Measurements from ENCODE around the gene SAMD7.

SAMD7 gene

DNA sequence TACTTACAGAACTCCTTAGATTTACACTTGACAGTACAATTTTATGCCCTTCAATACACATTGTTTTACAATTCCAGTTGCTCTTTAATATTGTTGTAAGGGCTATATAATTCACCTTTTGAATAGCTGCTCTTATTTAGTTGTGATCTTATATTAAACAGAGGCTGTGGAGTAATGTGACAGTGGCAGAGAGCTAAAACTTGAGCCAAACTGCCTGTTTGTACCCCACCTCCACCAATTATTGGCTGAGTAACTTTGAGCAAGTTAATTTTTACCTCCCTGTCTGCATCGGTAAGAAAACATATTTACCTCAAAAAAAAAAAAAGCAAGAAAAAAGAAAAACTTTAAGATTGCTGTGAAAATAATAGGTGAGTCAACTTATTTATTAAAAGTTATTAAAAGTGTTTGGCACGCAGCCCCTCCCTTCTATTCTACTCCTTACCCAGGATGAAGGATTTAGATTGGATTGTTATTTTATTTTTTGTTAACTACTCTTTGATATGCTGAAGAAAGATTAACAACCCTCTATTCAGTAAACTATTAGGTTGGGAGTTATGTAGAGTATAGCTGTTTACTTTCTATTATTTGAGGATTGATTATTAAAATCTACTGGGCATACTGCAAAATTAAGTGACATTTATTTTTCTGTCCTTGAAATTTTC lies 57.0 kb downstream of the SAMD7 start:
- Mint-ChIP-seq H3K4me1 (peaks cover 42% of the 10 kb centered on the region), H3K4me3 (peak overlapping the region; percentile 94), H3K36me3 (ENCODE audit: low read depth) (peaks cover 22% of the 10 kb centered on the region), H3K9me3 (peaks cover 8% of the 10 kb centered on the region), H3K27me3 (ENCODE audit: low read depth, poor library complexity) (peaks cover 6% of the 10 kb centered on the region), H3K27ac (no peak overlapping the region)
- TF ChIP-seq, protein P1, sequence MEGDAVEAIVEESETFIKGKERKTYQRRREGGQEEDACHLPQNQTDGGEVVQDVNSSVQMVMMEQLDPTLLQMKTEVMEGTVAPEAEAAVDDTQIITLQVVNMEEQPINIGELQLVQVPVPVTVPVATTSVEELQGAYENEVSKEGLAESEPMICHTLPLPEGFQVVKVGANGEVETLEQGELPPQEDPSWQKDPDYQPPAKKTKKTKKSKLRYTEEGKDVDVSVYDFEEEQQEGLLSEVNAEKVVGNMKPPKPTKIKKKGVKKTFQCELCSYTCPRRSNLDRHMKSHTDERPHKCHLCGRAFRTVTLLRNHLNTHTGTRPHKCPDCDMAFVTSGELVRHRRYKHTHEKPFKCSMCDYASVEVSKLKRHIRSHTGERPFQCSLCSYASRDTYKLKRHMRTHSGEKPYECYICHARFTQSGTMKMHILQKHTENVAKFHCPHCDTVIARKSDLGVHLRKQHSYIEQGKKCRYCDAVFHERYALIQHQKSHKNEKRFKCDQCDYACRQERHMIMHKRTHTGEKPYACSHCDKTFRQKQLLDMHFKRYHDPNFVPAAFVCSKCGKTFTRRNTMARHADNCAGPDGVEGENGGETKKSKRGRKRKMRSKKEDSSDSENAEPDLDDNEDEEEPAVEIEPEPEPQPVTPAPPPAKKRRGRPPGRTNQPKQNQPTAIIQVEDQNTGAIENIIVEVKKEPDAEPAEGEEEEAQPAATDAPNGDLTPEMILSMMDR (IDR thresholded peaks at IDR 0.05), result no peak
- DNase-seq, result no peak

DNA sequence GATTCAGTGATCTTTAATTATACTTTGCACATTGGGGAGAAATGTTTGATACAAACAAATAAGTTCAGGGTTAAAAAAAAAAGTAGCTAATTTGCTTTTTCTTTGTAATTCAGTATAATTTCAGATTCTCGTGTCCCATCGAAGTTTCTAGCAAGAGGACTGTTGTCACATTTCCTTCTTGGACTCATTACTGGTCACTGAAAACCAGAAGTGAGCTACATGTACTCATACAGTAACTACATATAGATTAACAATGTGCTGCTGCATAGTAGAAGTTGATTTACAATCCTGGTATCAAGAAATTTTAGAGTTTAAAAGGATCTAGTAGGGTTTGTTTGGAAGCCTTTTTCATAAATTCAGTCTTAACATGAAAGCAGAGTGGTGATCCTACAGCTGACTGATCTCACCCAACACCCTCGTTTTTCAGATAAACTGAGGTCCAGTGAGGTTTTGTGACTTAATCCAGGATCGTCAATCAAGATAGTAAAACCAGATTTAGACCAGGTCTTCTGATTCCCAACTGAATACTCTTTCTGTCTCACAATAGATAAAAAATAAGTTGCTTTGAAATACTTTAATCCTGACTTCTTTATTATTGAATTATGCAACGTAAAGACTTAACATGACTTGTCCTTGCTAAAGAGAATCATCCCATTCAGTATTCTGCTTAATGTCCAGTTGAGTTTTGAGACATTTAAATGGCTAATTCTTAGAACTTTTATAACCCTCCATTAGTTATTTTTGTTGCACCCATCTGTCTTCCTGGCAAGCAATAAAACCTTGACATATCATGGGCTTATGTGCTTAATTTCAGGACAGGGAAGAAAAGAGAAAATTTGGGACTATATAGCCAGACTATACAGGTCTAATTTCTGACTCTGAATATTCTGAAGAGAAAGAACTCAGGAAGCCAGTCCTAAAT lies 58.1 kb downstream of the SAMD7 start:
- H3K27me3 Mint-ChIP-seq (ENCODE audit: low read depth, poor library complexity), result peaks cover 2% of the 10 kb centered on the region
- H3K27ac Mint-ChIP-seq, result no peak overlapping the region
- H3K9me3 Mint-ChIP-seq, result peaks cover 4% of the 10 kb centered on the region
- TF ChIP-seq, protein P1 (IDR thresholded peaks at IDR 0.05), result no peak
- peaks cover 31% of the 10 kb centered on the region for H3K36me3 Mint-ChIP-seq (ENCODE audit: low read depth)
- peak overlapping the region; percentile 94 for H3K4me3 Mint-ChIP-seq
- no peak for DNase-seq
- H3K4me1 Mint-ChIP-seq, result peaks cover 42% of the 10 kb centered on the region

DNA sequence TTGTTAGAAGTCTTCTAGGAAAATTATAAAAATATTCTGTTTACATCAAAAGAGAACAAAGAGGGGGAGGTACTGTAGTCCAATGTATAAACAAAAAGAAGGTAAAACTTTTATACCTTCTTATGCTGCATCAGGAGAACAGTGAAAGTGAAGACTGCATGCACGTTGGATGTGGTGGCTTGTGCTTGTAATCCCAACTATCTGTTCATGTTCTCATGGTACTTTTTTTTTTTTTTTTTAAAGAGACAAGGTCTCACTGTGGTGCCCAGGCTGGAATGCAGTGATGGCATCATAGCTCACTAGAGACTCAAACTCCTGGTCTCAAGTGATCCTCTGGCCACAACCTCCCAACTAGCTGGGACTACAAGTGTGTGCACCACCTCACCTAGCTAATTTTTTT lies 59.5 kb downstream of the SAMD7 start:
- Mint-ChIP-seq H3K36me3 (ENCODE audit: low read depth) (peaks cover 39% of the 10 kb centered on the region), H3K27ac (no peak overlapping the region), H3K4me1 (peaks cover 38% of the 10 kb centered on the region), H3K27me3 (ENCODE audit: low read depth, poor library complexity) (no peaks in the 10 kb centered on the region), H3K9me3 (no peaks in the 10 kb centered on the region), H3K4me3 (no peak overlapping the region)
- no peak for DNase-seq
- TF ChIP-seq, protein P1 (IDR thresholded peaks at IDR 0.05), result no peak

DNA sequence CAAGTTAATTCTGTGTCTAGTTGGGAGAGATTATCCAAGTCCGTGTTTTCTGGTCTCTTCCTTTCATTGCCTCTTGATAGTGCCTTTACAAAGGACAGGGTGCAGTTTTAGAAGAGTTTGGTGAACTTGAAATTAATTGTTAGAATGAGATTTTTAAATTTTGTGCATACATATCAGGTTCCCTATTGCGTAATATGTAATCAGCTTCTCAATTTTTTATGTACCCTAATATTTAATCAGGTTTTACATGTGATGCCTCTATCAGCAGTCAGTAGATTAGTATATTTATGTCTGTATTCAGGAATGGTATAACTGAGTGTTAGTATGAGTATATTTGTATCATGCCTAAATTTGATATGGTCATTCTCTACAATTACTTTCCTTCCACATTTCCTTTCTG lies 60.1 kb downstream of the SAMD7 start:
- Mint-ChIP-seq H3K4me1 (peaks cover 32% of the 10 kb centered on the region), H3K4me3 (no peak overlapping the region), H3K36me3 (ENCODE audit: low read depth) (peaks cover 45% of the 10 kb centered on the region), H3K9me3 (no peaks in the 10 kb centered on the region), H3K27me3 (ENCODE audit: low read depth, poor library complexity) (no peaks in the 10 kb centered on the region), H3K27ac (no peak overlapping the region)
- TF ChIP-seq, protein P1 (IDR thresholded peaks at IDR 0.05), result no peak
- no peak for DNase-seq

DNA sequence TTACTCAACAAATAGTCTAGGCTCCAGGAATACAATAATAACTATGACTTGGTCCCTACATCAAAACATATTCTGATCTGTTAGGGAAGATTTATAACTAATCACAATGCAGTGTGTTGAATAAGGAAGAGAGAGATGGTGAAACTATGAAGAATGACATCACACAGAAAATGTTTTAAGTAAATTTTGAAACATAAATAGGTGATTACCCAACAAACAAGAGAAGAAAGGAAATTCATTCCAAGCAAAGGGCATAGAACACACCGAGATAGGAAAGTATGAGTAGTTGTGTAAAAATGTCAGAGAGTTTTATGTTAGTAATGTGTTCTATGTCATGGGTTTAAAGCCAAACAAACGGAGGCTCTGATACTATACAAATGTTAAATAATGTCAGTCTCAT lies 68.7 kb downstream of the SAMD7 start:
- Mint-ChIP-seq H3K27ac (no peak overlapping the region), H3K4me3 (no peak overlapping the region), H3K4me1 (no peaks in the 10 kb centered on the region), H3K9me3 (no peaks in the 10 kb centered on the region), H3K36me3 (ENCODE audit: low read depth) (peaks cover 66% of the 10 kb centered on the region), H3K27me3 (ENCODE audit: low read depth, poor library complexity) (no peaks in the 10 kb centered on the region)
- TF ChIP-seq, protein P1 (IDR thresholded peaks at IDR 0.05), result no peak
- no peak for DNase-seq
